ENCODE results near the gene DCAF8L1. TPM values are rescaled to one million over a fixed set of nuclear protein-coding genes. Genes with fewer than 3 reads are reported as not detected.
"Not testable (repeated sequence)": the region's sequence is repeated elsewhere in the genome, so short reads cannot be mapped to it uniquely, and the experiment has no call there.

Gene DCAF8L1
- polyA plus RNA-seq, 1 experiment = not detected

DNA sequence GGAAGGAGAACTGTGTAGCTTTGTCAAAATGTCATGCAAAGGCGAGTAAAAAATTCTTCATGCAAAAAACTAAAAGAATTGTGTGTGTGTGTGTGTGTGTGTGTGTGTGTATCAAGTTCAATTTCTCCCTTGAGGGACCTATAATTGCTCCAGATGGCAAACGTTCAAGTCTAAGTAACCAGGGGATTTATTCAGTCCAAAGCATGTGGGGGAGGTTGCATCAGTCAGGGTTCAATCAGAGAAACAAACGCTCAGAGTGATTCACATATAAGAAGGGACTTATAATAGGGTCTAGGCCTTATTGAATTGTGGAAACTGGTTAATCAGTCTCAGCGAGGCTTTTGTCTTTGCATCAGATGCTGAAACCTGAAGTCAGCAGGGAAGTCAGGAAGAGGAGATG, 5.0 kb downstream of the DCAF8L1 start:
- no peak for TF ChIP-seq CTCF (IDR thresholded peaks at IDR 0.05; ENCODE audit: insufficient read depth, low read depth, low read length)
- Histone ChIP-seq H3K27me3 (ENCODE audit: control insufficient read depth, insufficient read depth, low read length) (no peaks in the 10 kb centered on the region), H3K36me3 (ENCODE audit: control insufficient read depth, insufficient read depth, low read length) (no peaks in the 10 kb centered on the region), H3K4me3 (ENCODE audit: low read depth, low read length) (no peak overlapping the region)
- ChIA-PET POLR2A (no interaction called here), CTCF (no interaction called here)
- no peak for DNase-seq (ENCODE audit: low read depth)

DNA sequence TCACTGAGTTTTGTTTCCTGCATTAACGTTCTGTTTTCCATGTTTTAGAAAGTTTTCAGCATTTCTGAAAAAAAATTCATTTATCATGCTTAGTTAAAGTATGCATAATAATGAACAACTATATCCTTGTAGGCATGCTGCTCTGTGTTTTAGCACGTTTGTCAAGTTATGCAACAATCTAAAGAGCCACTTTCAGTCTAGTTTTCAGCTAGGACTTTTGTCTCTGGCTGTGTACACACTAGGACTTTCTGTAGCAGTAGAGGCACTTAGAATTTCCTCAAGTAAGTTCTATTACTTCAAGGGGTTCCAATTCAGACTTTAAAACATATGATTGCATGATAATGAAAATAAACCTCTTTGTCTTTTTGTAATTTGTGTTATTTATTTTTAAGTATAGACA, 12.4 kb downstream of the DCAF8L1 start:
- Histone ChIP-seq H3K4me3 (ENCODE audit: low read depth, low read length) (no peak overlapping the region), H3K36me3 (ENCODE audit: control insufficient read depth, insufficient read depth, low read length) (no peaks in the 10 kb centered on the region), H3K27me3 (ENCODE audit: control insufficient read depth, insufficient read depth, low read length) (no peaks in the 10 kb centered on the region)
- CTCF ChIA-PET = no interaction called here
- TF ChIP-seq CTCF (IDR thresholded peaks at IDR 0.05; ENCODE audit: insufficient read depth, low read depth, low read length) = no peak
- POLR2A ChIA-PET = no interaction called here
- DNase-seq (ENCODE audit: low read depth) = no peak

GRCh38 chrX:27968352-27968751, 12.9 kb downstream of the DCAF8L1 start:
- Histone ChIP-seq H3K4me3 (ENCODE audit: low read depth, low read length) (no peak overlapping the region), H3K36me3 (ENCODE audit: control insufficient read depth, insufficient read depth, low read length) (no peaks in the 10 kb centered on the region), H3K27me3 (ENCODE audit: control insufficient read depth, insufficient read depth, low read length) (no peaks in the 10 kb centered on the region)
- DNase-seq (ENCODE audit: low read depth) = no peak
- no peak for TF ChIP-seq CTCF (IDR thresholded peaks at IDR 0.05; ENCODE audit: insufficient read depth, low read depth, low read length)
- ChIA-PET POLR2A (no interaction called here), CTCF (no interaction called here)

DNA sequence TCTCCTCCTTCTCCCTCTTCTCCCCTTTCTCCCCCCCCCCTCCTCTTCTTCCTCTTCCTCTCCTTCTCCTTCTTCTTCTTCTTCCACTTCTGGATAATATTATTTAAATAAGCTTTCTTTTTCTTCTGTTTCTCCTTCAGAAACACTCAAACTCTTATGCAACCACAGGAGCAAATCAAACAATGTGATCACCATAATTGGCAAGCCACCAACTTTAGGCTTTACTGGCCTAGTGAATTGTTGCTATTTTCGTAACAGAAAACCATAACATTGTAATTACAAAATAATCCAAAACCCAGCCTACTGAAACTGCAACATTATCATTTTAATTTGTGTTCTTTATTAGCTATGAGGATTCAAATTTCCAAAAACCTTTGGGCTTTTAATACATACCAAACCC, 14.3 kb downstream of the DCAF8L1 start:
- Histone ChIP-seq H3K4me3 (ENCODE audit: low read depth, low read length) (no peak overlapping the region), H3K27me3 (ENCODE audit: control insufficient read depth, insufficient read depth, low read length) (no peaks in the 10 kb centered on the region), H3K36me3 (ENCODE audit: control insufficient read depth, insufficient read depth, low read length) (no peaks in the 10 kb centered on the region)
- no peak for TF ChIP-seq CTCF (IDR thresholded peaks at IDR 0.05; ENCODE audit: insufficient read depth, low read depth, low read length)
- ChIA-PET POLR2A (no interaction called here), CTCF (interaction anchor here (0.6 kb wide), 1 partner anchor 1140 kb away, joined by 4 read pairs; no protein-coding TSS in a partner anchor)
- no peak for DNase-seq (ENCODE audit: low read depth)

- ChIA-PET POLR2A (no interaction called here), CTCF (no interaction called here)
- H3K36me3 ChIP-seq (ENCODE audit: control insufficient read depth, insufficient read depth, low read length) = no peaks in the 10 kb centered on the region
- TF ChIP-seq CTCF (IDR thresholded peaks at IDR 0.05; ENCODE audit: insufficient read depth, low read depth, low read length) = no peak
- no peak overlapping the region for H3K4me3 ChIP-seq (ENCODE audit: low read depth, low read length)
- H3K27me3 ChIP-seq (ENCODE audit: control insufficient read depth, insufficient read depth, low read length) = no peaks in the 10 kb centered on the region
- no peak for DNase-seq (ENCODE audit: low read depth)
Measured at GRCh38 chrX:27966492-27966891, 14.8 kb downstream of the DCAF8L1 start.

- POLR2A ChIA-PET; H3K36me3 ChIP-seq (ENCODE audit: control insufficient read depth, insufficient read depth, low read length); H3K27me3 ChIP-seq (ENCODE audit: control insufficient read depth, insufficient read depth, low read length); DNase-seq (ENCODE audit: low read depth); CTCF ChIA-PET; H3K4me3 ChIP-seq (ENCODE audit: low read depth, low read length): not testable (repeated sequence)
Measured at GRCh38 chrX:27965348-27965747, 15.9 kb downstream of the DCAF8L1 start.

All from BJ (cell line).